Adrenal gland (tissue), 5 donors: ENCODE measurements around the gene ABI1.
"Not testable (repeated sequence)": the region's sequence is repeated elsewhere in the genome, so short reads cannot be mapped to it uniquely, and the experiment has no call there.

Experiments used
- CTCF ChIP-seq, 6 experiments: fragments of 450-650 bp in 4 of 6; fragments of 200-600 bp in 2 of 6; sonication (generic) in 1 of 6; IDR thresholded peaks; 1 replicate in 5 of 6; 2 replicates in 1 of 6; pipeline versions ENCODE4 v1.5.1 to v1.8.0; 2016 to 2021; ENCODE audit warnings: antibody characterized with exemption in 6 of 6, mild to moderate bottlenecking in 2 of 6, moderate library complexity in 1 of 6
- POLR2A ChIP-seq, 2 donors: fragments of 450-650 bp; IDR thresholded peaks; one replicate each; pipeline ENCODE4 v1.6.1; 2017; ENCODE audit warnings: antibody characterized with exemption in 2 of 2, mild to moderate bottlenecking in 2 of 2, moderate library complexity in 1 of 2
- donor health status: DM: no; HTN: no; CAD: no.

- TF ChIP-seq CTCF, POLR2A (IDR thresholded peaks at IDR 0.05): not testable (repeated sequence)
These were observed 3.2 kb downstream of the ABI1 start for GRCh38 chr10:26857553-26857952.
